HL-60 (cell line): ENCODE measurements around the gene GAL3ST1.

Experiments
- DNase-seq, 2 experiments: peaks; one replicate each; pipeline ENCODE4 v3.0.0-alpha.2; 2010 to 2020; ENCODE audit warnings: low read depth in 1 of 2, low spot score in 1 of 2
- H3K27ac ChIP-seq: fragments of 250-450 bp; sonication (Bioruptor Pico); replicated peaks from 2 replicates; pipeline ENCODE4 v1.5.1; 2020; ENCODE audit warnings: mild to moderate bottlenecking, moderate library complexity
- H3K27me3 ChIP-seq: fragments of 250-450 bp; sonication (Bioruptor Pico); 2 replicates; pipeline ENCODE4 v1.5.1; 2021; ENCODE audit warnings: mild to moderate bottlenecking, moderate library complexity; ENCODE audit not compliant: insufficient read depth, poor library complexity, severe bottlenecking
- H3K4me3 ChIP-seq: replicated peaks from 2 replicates; pipeline ENCODE4 v1.5.1; 2011; ENCODE audit warnings: mild to moderate bottlenecking, control low read depth, low read length; ENCODE audit not compliant: insufficient read depth
- CTCF ChIP-seq: IDR thresholded peaks from one replicate; pipeline ENCODE4 v1.5.1; 2011; ENCODE audit warnings: low read length, control low read depth, inconsistent platforms; ENCODE audit not compliant: insufficient read depth
- GABPA ChIP-seq: IDR thresholded peaks from 2 replicates; pipeline ENCODE4 v1.6.1; 2012; ENCODE audit warnings: low read depth
- POLR2AphosphoS5 ChIP-seq: IDR thresholded peaks from 2 replicates; pipeline ENCODE4 v1.6.1; 2012; ENCODE audit warnings: low read depth
- REST ChIP-seq: IDR thresholded peaks from 2 replicates; pipeline ENCODE4 v1.6.1; 2012; ENCODE audit warnings: low read depth; ENCODE audit not compliant: insufficient replicate concordance
- SPI1 ChIP-seq: IDR thresholded peaks from 2 replicates; pipeline ENCODE4 v1.6.1; 2012; ENCODE audit warnings: low read depth, mild to moderate bottlenecking, borderline replicate concordance

Gene GAL3ST1

GRCh38 chr22:30531651-30532608 lies 42.5 kb downstream of the GAL3ST1 start:
- no peak for DNase-seq
- no peak overlapping the region for H3K27ac ChIP-seq
- H3K27me3 ChIP-seq, result no peaks in the 10 kb centered on the region
- H3K4me3 ChIP-seq, result no peak overlapping the region
- TF ChIP-seq SPI1 (no peak), GABPA (no peak), REST (no peak), CTCF (no peak), POLR2AphosphoS5 (no peak)

DNA sequence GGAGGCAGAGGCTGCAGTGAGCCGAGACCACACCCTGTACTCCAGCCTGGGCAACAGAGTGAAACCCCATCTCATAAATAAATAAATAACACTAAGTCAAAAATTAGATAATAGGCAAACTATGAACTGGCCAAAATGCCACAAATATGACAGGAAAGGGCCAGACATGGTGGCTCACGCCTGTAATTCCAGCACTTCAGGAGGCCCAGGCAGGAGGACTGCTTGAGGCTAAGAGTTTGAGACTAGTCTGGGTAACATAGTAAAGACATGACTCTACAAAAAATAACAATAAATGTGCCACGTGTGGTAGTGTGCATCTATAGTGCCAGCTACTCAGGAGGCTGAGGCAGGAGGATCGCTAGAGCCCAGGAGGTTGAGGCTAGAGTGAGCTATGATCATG lies 47.8 kb downstream of the GAL3ST1 start:
- TF ChIP-seq POLR2AphosphoS5 (no peak), GABPA (no peak), CTCF (no peak), REST (no peak), SPI1 (no peak)
- no peak overlapping the region for H3K4me3 ChIP-seq
- H3K27ac ChIP-seq, result no peak overlapping the region
- no peak for DNase-seq
- no peaks in the 10 kb centered on the region for H3K27me3 ChIP-seq

DNA sequence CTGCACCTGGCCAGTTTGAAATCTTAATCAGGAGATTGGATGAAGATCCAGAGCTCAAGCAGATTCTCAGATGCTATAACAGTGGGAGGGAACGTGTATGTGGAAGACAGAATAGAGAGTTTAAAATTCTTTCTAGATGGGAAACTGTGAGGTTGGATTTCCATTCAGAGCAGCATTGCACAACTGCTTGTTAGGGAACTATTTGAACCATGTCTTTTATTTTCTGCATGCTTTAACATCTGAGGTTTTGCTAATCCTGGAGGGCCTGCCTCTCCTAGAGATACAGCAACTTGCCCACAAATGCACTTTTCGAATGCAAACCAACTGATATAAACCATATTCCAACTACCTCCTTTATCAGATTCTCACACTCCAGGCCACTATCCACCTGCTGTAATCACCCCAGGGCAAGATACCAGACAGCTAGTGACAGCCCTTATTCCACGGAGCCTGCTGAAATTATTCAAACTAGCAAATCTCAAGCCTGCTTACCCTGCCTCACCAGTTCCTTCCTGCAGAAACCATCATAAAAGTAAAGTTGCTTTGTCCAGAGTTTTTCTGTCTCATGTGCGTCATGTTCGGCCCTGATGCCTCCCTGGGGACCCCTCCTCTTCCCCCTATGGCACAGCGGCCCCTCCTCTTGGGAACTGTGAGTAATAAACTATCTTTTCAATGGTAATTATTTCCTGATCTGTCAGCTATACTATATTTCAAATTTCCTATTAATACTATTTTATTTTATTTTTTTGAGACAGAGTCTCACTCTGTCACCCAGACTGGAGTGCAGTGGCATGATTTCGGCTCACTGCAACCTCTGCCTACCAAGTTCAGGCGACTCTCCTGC lies 50.6 kb downstream of the GAL3ST1 start:
- H3K27me3 ChIP-seq, result no peaks in the 10 kb centered on the region
- TF ChIP-seq POLR2AphosphoS5 (no peak), GABPA (no peak), REST (no peak), CTCF (no peak), SPI1 (no peak)
- DNase-seq, result no peak
- no peak overlapping the region for H3K27ac ChIP-seq
- H3K4me3 ChIP-seq, result no peak overlapping the region
